HepG2 (cell line): ENCODE measurements around the gene ATP8B2. TPM values are rescaled to one million over a fixed set of nuclear protein-coding genes. Genes with fewer than 3 reads are reported as not detected.

Source experiments
- DMAP1 ChIP-seq: IDR thresholded peaks from 2 replicates; pipeline ENCODE4 v1.6.1; 2016
- FOSL2 ChIP-seq: sonication (generic); formaldehyde crosslinking; IDR thresholded peaks from 2 replicates; pipeline ENCODE4 v1.4.0; 2020; ENCODE audit warnings: missing genetic modification reagents
- NR2C2 ChIP-seq: sonication (generic); formaldehyde crosslinking; IDR thresholded peaks from 2 replicates; pipeline ENCODE4 v1.4.0; 2020; ENCODE audit warnings: missing genetic modification reagents, mild to moderate bottlenecking, moderate library complexity, borderline replicate concordance
- NR2F6 ChIP-seq, 2 experiments: IDR thresholded peaks; 2 replicates each; pipeline ENCODE4 v1.6.1; 2016; ENCODE audit warnings: antibody characterized with exemption in 1 of 2, mild to moderate bottlenecking in 1 of 2
- PPARG ChIP-seq: conservative IDR thresholded peaks from 2 replicates; pipeline ENCODE4 v1.6.1; 2016; ENCODE audit warnings: missing biosample characterization, missing genetic modification reagents
- TCF7 ChIP-seq: sonication (generic); IDR thresholded peaks from 2 replicates; pipeline ENCODE4 v1.6.1; 2016; ENCODE audit warnings: antibody characterized with exemption, low read depth
- TP53 ChIP-seq: sonication (generic); formaldehyde crosslinking; conservative IDR thresholded peaks from 2 replicates; pipeline ENCODE4 v1.4.0; 2020; ENCODE audit warnings: missing genetic modification reagents
- ZBTB20 ChIP-seq: sonication (generic); formaldehyde crosslinking; IDR thresholded peaks from 2 replicates; pipeline ENCODE4 v1.8.1; 2023; ENCODE audit warnings: missing genetic modification reagents, low read depth, mild to moderate bottlenecking, borderline replicate concordance
- ZNF10 ChIP-seq: sonication (generic); formaldehyde crosslinking; IDR thresholded peaks from 2 replicates; pipeline ENCODE4 v1.4.0; 2020; ENCODE audit warnings: mild to moderate bottlenecking, low read depth, missing genetic modification reagents, borderline replicate concordance
- ZNF17 ChIP-seq: sonication (generic); formaldehyde crosslinking; IDR thresholded peaks from 2 replicates; pipeline ENCODE4 v1.5.0; 2020; ENCODE audit warnings: mild to moderate bottlenecking, missing genetic modification reagents
- ZNF224 ChIP-seq: sonication (generic); formaldehyde crosslinking; IDR thresholded peaks from 2 replicates; pipeline ENCODE4 v1.5.0; 2020; ENCODE audit warnings: mild to moderate bottlenecking, missing genetic modification reagents
- ZNF33A ChIP-seq: sonication (generic); formaldehyde crosslinking; IDR thresholded peaks from 2 replicates; pipeline ENCODE4 v1.5.1; 2020; ENCODE audit warnings: missing genetic modification reagents, mild to moderate bottlenecking, moderate library complexity, borderline replicate concordance
- ZNF350 ChIP-seq: sonication (generic); formaldehyde crosslinking; IDR thresholded peaks from 2 replicates; pipeline ENCODE4 v1.4.0; 2020; ENCODE audit warnings: mild to moderate bottlenecking, low read depth, missing genetic modification reagents, borderline replicate concordance
- ZNF616 ChIP-seq: sonication (generic); formaldehyde crosslinking; IDR thresholded peaks from 2 replicates; pipeline ENCODE4 v1.5.0; 2020; ENCODE audit warnings: low read depth, mild to moderate bottlenecking, missing genetic modification reagents
- ZNF720 ChIP-seq: sonication (generic); formaldehyde crosslinking; IDR thresholded peaks from 2 replicates; pipeline ENCODE4 v1.4.0; 2020; ENCODE audit warnings: missing genetic modification reagents
- ZNF841 ChIP-seq: sonication (generic); formaldehyde crosslinking; IDR thresholded peaks from 2 replicates; pipeline ENCODE4 v1.8.1; 2023; ENCODE audit warnings: missing genetic modification reagents, borderline replicate concordance
- polyA plus RNA-seq, 8 experiments: library from polyadenylated mRNA; depleted of rRNA in 3 of 8; stranded (reverse) in 7 of 8; unstranded in 1 of 8; fragments of >200 nt; fragmentation: Illumina TruSeq in 4 of 8; extraction: Trizol in 4 of 8; gene quantifications; 2 replicates each; pipeline versions ENCODE4 v1.2.1 to v1.2.3, GENCODE V29; 2011 to 2016; ENCODE audit warnings: low read depth in 4 of 8, missing spikeins in 1 of 8, mixed read lengths in 1 of 8; ENCODE audit not compliant: insufficient read depth in 1 of 8
- total RNA-seq, 5 experiments: library from RNA; depleted of rRNA; stranded (reverse); fragments of >200 nt; fragmentation: Illumina TruSeq; extraction: Trizol; gene quantifications; 2 replicates each; pipeline ENCODE4 v1.2.3, GENCODE V29; 2016; ENCODE audit warnings: low read depth in 1 of 5
- TF ChIP-seq, protein P1 (sequence below): sonication (generic); formaldehyde crosslinking; IDR thresholded peaks from 2 replicates; pipeline ENCODE4 v1.4.0; 2020; ENCODE audit warnings: missing genetic modification reagents, borderline replicate concordance
- TF ChIP-seq, protein P2 (sequence below), 2 experiments: fragments of 450-650 bp in 1 of 2; sonication (generic) in 1 of 2; formaldehyde crosslinking; IDR thresholded peaks; 2 replicates each; pipeline versions ENCODE4 v1.5.0 to v1.8.0; 2020 to 2022; ENCODE audit warnings: mild to moderate bottlenecking in 1 of 2, missing genetic modification reagents in 1 of 2
- TF ChIP-seq, protein P3 (sequence below): sonication (generic); formaldehyde crosslinking; IDR thresholded peaks from 2 replicates; pipeline ENCODE4 v1.9.0; 2021; ENCODE audit warnings: missing genetic modification reagents, borderline replicate concordance
- TF ChIP-seq, protein P4 (sequence below): sonication (generic); formaldehyde crosslinking; IDR thresholded peaks from 2 replicates; pipeline ENCODE4 v1.5.0; 2020; ENCODE audit warnings: mild to moderate bottlenecking, missing genetic modification reagents, moderate library complexity
- TF ChIP-seq, protein P5 (sequence below): sonication (generic); formaldehyde crosslinking; IDR thresholded peaks from 2 replicates; pipeline ENCODE4 v1.4.0; 2020; ENCODE audit warnings: mild to moderate bottlenecking, low read depth, missing genetic modification reagents

ATP8B2 gene
- total and polyA plus RNA-seq, 2 of the 13 experiments (the other 11 are each of a cell fraction or from before 2014, with no cell fraction given), result 20.4 to 39.3 TPM

DNA sequence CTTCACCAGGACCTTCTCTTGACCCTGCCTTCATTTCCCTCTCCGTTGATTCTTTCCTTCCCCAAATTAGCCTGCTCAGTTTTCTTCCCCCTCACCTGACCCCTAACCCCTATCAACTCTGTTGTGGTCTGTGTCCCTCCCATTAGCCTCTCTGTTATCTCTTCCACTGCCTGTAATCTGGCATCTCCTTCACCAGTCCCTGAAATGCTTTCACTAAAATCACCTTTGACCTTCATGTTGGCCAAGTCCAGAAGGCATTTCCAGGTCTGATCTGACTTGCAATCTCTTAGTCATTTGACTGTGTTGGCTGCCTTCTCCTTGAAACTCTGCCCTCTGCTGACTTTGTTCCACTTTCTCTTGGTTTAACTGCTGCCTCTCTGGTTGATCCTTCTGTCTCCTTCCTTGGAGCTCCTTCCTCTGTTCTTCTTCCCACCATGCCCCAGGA lies 28.2 kb downstream of the ATP8B2 start (continued):
- TF ChIP-seq, protein P1, sequence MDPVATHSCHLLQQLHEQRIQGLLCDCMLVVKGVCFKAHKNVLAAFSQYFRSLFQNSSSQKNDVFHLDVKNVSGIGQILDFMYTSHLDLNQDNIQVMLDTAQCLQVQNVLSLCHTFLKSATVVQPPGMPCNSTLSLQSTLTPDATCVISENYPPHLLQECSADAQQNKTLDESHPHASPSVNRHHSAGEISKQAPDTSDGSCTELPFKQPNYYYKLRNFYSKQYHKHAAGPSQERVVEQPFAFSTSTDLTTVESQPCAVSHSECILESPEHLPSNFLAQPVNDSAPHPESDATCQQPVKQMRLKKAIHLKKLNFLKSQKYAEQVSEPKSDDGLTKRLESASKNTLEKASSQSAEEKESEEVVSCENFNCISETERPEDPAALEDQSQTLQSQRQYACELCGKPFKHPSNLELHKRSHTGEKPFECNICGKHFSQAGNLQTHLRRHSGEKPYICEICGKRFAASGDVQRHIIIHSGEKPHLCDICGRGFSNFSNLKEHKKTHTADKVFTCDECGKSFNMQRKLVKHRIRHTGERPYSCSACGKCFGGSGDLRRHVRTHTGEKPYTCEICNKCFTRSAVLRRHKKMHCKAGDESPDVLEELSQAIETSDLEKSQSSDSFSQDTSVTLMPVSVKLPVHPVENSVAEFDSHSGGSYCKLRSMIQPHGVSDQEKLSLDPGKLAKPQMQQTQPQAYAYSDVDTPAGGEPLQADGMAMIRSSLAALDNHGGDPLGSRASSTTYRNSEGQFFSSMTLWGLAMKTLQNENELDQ (CRISPR knock-in tag), result no peak
- no peak for TF ChIP-seq TP53 (CRISPR knock-in tag)
- no peak for TF ChIP-seq ZNF841
- no peak for TF ChIP-seq ZNF616 (CRISPR knock-in tag)
- peak; percentile 74; the same call in 1 of the 2 replicates for TF ChIP-seq NR2F6 (IDR thresholded peaks at IDR 0.05)
- peak; percentile 64 for TF ChIP-seq NR2F6 (CRISPR knock-in tag; IDR thresholded peaks at IDR 0.05)
- no peak for TF ChIP-seq ZNF224 (CRISPR knock-in tag)
- TF ChIP-seq PPARG (CRISPR knock-in tag), result 0 out of 2 replicates have a peak, but pooled peaks have one; percentile 35
- no peak for TF ChIP-seq DMAP1 (CRISPR knock-in tag)
- no peak for TF ChIP-seq ZBTB20
- TF ChIP-seq, protein P2, sequence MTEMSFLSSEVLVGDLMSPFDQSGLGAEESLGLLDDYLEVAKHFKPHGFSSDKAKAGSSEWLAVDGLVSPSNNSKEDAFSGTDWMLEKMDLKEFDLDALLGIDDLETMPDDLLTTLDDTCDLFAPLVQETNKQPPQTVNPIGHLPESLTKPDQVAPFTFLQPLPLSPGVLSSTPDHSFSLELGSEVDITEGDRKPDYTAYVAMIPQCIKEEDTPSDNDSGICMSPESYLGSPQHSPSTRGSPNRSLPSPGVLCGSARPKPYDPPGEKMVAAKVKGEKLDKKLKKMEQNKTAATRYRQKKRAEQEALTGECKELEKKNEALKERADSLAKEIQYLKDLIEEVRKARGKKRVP (CRISPR knock-in tag; IDR thresholded peaks at IDR 0.05), result no peak
- TF ChIP-seq, protein P3, sequence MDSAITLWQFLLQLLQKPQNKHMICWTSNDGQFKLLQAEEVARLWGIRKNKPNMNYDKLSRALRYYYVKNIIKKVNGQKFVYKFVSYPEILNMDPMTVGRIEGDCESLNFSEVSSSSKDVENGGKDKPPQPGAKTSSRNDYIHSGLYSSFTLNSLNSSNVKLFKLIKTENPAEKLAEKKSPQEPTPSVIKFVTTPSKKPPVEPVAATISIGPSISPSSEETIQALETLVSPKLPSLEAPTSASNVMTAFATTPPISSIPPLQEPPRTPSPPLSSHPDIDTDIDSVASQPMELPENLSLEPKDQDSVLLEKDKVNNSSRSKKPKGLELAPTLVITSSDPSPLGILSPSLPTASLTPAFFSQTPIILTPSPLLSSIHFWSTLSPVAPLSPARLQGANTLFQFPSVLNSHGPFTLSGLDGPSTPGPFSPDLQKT (CRISPR knock-in tag), result no peak
- no peak for TF ChIP-seq ZNF33A (CRISPR knock-in tag)
- no peak for TF ChIP-seq TCF7
- TF ChIP-seq, protein P4, sequence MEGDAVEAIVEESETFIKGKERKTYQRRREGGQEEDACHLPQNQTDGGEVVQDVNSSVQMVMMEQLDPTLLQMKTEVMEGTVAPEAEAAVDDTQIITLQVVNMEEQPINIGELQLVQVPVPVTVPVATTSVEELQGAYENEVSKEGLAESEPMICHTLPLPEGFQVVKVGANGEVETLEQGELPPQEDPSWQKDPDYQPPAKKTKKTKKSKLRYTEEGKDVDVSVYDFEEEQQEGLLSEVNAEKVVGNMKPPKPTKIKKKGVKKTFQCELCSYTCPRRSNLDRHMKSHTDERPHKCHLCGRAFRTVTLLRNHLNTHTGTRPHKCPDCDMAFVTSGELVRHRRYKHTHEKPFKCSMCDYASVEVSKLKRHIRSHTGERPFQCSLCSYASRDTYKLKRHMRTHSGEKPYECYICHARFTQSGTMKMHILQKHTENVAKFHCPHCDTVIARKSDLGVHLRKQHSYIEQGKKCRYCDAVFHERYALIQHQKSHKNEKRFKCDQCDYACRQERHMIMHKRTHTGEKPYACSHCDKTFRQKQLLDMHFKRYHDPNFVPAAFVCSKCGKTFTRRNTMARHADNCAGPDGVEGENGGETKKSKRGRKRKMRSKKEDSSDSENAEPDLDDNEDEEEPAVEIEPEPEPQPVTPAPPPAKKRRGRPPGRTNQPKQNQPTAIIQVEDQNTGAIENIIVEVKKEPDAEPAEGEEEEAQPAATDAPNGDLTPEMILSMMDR (CRISPR knock-in tag), result peak; percentile 61
- TF ChIP-seq FOSL2 (CRISPR knock-in tag), result peak; percentile 49; the same call in 1 of the 2 replicates
- TF ChIP-seq ZNF720, result no peak
- no peak for TF ChIP-seq ZNF350 (CRISPR knock-in tag)
- TF ChIP-seq NR2C2, result peak; percentile 61
- TF ChIP-seq, protein P5, sequence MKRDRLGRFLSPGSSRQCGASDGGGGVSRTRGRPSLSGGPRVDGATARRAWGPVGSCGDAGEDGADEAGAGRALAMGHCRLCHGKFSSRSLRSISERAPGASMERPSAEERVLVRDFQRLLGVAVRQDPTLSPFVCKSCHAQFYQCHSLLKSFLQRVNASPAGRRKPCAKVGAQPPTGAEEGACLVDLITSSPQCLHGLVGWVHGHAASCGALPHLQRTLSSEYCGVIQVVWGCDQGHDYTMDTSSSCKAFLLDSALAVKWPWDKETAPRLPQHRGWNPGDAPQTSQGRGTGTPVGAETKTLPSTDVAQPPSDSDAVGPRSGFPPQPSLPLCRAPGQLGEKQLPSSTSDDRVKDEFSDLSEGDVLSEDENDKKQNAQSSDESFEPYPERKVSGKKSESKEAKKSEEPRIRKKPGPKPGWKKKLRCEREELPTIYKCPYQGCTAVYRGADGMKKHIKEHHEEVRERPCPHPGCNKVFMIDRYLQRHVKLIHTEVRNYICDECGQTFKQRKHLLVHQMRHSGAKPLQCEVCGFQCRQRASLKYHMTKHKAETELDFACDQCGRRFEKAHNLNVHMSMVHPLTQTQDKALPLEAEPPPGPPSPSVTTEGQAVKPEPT (CRISPR knock-in tag), result no peak
- no peak for TF ChIP-seq ZNF10 (CRISPR knock-in tag)
- TF ChIP-seq ZNF17 (CRISPR knock-in tag), result no peak
